Cardiac fibroblast (primary cell): ENCODE results near the gene PCSK2.
A peak's percentile ranks its signal among the peaks of the same experiment; 100 is the strongest.

Source experiments
- DNase-seq, 2 donors: peaks; one replicate each; pipeline versions ENCODE4 v3.0.0 to v3.0.0-alpha.2; 2010; ENCODE audit warnings: low read depth in 2 of 2
- H3K4me3 ChIP-seq, 2 donors: replicated peaks in 1 of 2; 1 replicate in 1 of 2; 2 replicates in 1 of 2; pipeline ENCODE4 v1.5.1; 2011; ENCODE audit warnings: low read depth in 2 of 2, low read length in 2 of 2, mild to moderate bottlenecking in 2 of 2, moderate library complexity in 1 of 2
- TF ChIP-seq, protein P1 (sequence below): IDR thresholded peaks from one replicate; pipeline ENCODE4 v1.5.1; 2011; ENCODE audit warnings: low read depth, mild to moderate bottlenecking, low read length, inconsistent platforms

PCSK2 gene

GRCh38 chr20:17419479-17420041 lies 192.7 kb downstream of the PCSK2 start:
- DNase-seq, result no peak
- H3K4me3 ChIP-seq, result no peak overlapping the region
- TF ChIP-seq, protein P1, sequence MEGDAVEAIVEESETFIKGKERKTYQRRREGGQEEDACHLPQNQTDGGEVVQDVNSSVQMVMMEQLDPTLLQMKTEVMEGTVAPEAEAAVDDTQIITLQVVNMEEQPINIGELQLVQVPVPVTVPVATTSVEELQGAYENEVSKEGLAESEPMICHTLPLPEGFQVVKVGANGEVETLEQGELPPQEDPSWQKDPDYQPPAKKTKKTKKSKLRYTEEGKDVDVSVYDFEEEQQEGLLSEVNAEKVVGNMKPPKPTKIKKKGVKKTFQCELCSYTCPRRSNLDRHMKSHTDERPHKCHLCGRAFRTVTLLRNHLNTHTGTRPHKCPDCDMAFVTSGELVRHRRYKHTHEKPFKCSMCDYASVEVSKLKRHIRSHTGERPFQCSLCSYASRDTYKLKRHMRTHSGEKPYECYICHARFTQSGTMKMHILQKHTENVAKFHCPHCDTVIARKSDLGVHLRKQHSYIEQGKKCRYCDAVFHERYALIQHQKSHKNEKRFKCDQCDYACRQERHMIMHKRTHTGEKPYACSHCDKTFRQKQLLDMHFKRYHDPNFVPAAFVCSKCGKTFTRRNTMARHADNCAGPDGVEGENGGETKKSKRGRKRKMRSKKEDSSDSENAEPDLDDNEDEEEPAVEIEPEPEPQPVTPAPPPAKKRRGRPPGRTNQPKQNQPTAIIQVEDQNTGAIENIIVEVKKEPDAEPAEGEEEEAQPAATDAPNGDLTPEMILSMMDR, result no peak

DNA sequence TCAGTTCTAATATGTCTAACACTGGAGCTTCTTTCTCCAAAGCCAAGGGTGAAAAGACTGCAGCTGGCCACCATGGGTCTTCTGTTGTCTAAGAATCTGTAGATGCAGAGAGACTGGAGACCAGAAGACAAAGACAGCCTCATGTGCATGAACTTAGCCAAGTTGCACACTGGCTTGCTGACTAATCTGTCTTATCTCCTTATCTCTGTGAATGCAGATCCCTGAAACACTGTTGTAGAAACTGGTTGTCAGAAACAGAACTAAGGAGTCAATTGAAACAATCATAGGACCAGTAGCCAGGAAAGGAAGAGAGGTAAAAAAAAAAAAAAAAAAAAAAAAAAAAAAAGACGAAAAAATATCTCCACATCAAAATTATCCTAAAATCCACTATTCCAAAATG lies 194.7 kb downstream of the PCSK2 start:
- no peak overlapping the region for H3K4me3 ChIP-seq
- TF ChIP-seq, protein P1, result no peak
- DNase-seq, result no peak

- TF ChIP-seq, protein P1, result no peak
- H3K4me3 ChIP-seq, result no peak overlapping the region
- DNase-seq, result no peak
Observed at GRCh38 chr20:17423782-17424181, 196.9 kb downstream of the PCSK2 start.

- TF ChIP-seq, protein P1, result no peak
- no peak overlapping the region for H3K4me3 ChIP-seq
- DNase-seq, result no peak
Observed at GRCh38 chr20:17427638-17428037, 200.8 kb downstream of the PCSK2 start.

DNA sequence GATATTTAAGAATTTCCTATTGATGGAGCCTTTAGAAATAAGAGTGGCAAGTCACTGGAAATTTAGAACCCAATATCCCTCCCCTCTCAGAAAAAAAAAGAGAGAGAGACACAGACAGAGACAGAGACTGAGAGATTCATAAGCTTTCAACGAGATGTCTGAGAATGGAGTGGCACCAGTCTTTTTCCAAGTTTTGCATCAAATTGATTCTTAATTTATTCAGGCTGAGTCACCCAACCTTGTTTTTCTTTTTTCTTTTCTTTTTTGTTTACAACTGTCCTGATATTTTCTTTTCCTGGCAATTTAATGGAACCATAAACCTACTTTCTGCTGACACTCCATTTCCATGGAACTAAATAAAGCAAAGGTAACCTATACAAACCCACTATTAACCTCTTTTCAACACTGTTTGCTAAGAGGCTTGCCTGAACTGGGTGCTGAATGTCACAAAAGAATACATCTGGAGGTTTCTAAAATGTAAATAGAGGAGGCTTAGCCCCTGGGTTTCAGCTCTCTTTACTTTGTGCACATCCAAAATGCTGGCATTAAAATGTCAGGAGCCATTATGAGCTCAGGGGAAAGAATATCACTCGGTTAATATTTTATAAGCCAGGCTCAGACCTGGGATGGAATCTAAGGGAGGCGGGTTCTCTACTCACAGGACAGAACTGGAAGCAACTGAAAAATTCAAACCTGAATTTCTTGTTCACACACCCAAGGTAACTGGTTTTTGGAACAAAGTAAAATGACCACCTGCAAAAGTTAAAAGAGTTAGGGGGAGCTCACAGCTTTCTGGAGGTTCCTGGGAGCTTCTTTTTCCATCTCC lies 203.5 kb downstream of the PCSK2 start:
- TF ChIP-seq, protein P1, result no peak
- H3K4me3 ChIP-seq, result no peak overlapping the region
- no peak for DNase-seq

DNA sequence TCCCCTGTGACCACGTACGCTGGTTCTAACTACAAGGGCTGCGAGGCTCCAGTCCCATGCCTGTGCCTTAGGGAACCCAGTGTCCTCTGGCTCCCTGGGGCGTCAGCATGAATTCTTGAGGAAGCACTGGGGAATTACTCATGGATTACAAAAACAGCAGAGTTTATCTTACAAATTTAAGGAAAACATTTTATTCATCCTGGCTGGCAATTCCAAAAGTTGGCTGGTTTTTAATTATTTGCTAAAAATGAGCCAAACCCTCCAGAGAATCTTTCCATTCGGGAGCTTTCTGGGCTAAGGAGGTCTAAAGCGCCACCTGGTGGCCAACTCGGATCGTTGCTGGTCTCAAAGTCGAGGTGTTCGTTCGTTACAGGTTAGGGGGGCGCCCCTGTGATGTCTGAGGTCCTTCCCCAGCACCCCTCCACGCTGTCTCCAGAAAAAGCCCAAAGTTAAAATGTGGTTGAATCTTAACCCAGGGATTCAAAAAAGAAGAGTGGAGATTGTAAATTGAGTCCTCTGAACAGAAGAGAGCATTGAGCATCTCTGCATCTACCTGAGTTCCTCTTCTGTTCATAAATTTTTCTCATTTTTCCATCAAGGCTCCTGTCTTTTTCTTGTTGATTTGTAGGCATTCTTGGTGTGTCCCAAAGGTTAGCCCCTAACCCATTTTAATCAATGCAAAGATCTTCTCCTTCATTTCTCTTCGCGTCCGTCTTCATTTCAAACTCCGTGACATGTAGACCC lies 205.0 kb downstream of the PCSK2 start:
- DNase-seq, result peak; percentile 58 to 60

More for the DNA sequence above, 205.0 kb downstream of the PCSK2 start:
- TF ChIP-seq, protein P1, result peak; percentile 80
- H3K4me3 ChIP-seq, result no peak overlapping the region
